GM18520 (cell line): Measurements from ENCODE around the gene PKNOX1.
"Not testable (repeated sequence)": the region's sequence is repeated elsewhere in the genome, so short reads cannot be mapped to it uniquely, and the experiment has no call there.

Source experiments
- ATAC-seq: cut with Tn5 transposase; IDR thresholded peaks from one replicate; pipeline ENCODE4 v1.9.1; 2021; ENCODE audit not compliant: unreplicated experiment

The PKNOX1 gene

DNA sequence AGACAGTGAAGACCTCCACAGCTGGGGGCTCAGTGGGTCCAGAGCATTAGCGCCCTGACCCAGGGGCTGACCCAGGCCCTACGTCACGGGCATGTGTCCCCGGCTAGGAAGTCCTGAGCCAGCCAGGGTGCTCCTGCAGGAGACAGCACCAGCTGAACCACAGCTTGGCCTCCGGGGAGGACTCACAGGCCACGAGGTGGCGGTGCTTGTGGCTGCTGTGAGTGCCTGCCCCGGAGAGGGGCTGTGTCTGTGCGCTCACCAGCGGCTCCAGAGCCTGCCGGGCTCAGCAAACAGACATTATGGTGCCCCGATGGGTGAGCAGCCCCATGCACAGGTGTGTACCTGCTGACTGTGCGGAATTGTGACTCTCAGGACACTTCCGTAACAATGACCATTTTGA, 70.2 kb downstream of the PKNOX1 start:
- ATAC-seq = not testable (repeated sequence)

DNA sequence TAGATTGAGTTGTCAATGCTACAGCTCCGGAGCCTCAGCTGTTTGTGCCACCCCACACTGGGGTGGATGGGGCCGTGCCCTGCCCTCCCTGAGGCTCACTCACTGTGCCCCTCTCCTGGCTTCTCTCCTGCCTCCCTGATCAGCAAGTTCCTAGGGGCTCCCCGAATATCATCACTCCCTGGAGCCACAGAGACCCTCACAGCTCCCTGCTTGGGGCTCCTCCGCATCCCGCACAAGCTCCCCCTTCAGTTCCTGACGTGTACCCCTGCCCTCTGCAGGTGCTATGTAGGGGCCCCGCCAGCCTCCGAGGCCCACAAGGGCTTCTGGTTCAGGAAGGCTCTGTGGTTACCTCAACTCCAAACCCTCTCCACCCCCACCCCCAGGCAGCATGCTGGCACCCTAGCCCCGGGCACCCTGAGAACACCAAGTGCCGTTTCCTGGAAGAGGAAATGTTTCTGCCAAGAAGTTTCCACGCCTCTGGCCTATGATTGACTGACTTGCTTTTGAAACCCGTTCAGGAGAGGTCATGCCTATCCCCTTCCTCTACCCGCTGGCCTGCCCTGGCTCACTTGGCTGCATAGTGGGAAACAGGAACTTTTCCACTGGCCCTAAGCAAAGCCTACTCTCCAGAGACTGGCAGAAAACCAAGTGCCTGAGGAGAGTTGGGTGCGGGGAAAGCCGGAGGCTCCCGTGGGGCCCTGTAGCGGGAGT, 71.0 kb downstream of the PKNOX1 start:
- ATAC-seq = not testable (repeated sequence)

DNA sequence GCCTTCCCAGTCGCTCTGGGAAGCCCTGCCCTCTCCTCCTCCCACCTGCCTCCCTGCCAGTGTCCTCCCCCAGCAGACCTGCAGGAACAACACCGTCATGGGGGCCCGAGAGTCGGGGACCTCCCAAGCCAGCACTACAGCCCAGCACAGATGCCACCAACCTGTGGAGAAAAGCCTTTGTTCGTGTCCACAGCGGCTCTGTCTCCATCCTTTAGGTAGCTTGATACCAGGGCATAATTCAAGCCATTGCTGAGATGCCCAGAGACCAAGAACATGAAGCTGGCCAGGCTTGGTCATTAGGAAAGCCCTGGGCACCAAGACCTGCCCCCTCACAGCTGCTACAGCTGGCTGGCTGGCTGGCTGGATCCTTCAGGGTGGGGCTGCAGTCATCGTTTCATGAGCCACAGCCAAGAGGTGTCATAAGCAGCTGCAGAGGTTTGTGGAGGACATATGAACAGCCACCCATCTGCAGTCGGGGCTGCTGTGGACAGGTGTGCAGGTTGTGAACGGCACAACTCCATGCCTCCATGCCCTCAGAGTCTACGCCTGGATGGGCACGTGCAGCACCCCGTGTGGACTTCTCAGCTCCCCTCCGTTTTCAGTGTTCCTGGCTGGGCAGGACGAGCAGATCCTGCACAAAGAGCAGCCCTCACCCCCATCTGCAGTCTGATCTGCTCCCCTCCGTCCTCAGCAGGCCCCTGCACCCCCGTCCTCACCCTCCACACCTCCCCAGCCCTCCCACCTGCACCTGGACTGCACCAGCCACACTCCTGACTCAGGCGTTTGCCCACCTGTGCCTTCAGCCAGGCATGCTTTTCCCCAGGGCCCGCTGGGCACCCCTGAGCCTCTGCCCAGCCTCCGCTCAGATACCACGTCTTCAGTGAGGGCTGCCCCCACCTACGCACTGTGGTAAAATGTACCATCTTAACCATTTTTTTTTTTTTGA, 71.8 kb downstream of the PKNOX1 start:
- not testable (repeated sequence) for ATAC-seq

DNA sequence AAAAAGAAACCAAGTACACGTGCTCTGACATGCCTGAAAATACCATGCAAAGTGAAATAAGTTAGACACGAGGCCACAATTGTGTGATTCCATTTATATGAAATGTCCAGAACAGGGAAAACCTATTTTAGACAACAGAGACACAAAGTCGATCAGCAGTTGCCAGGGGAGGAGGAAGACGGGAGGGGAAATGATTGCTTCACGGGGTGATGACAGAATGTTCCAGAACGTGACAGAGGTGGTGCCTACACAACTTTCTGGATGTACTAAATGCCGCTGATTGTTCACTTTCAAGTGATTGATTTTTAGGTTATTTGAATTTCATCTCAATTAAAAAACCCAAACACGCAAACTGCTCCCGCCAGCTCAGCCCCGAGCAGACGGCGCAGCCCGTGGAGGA, 78.8 kb downstream of the PKNOX1 start:
- ATAC-seq = not testable (repeated sequence)

DNA sequence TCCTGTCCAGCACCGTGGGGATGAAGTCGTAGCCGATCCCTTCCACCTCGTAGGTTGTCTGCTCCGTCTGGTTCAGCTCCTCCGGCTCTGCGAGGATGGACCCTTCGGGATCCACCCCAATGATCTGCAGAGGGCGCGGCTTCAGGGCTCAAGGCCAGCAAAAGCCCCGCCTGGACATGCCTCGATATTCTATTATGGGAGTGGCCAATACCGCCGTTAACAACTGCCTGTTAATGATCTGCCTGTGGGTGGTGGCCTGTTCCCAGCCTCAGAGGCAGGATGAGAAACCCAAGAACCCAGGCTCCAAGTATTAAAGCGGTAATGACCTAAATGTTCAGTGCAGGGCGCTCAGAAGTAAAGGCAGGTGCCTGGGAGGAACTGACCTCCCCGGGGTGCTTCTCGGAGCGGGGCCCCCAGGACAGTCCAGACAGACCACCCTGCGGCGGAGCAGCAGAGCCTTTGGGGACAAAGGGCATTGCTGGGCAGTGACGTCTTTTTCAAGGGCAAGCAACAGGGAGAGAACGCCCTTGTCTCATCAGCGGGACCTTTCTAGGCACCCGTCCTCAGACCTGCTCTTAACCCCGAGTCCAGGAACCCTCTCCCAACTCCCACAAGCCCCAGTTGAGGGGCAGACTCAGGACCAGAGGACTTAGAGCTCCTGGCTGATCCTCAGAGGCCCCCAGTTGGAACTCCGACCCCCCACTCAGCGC, 88.7 kb downstream of the PKNOX1 start:
- ATAC-seq = not testable (repeated sequence)

DNA sequence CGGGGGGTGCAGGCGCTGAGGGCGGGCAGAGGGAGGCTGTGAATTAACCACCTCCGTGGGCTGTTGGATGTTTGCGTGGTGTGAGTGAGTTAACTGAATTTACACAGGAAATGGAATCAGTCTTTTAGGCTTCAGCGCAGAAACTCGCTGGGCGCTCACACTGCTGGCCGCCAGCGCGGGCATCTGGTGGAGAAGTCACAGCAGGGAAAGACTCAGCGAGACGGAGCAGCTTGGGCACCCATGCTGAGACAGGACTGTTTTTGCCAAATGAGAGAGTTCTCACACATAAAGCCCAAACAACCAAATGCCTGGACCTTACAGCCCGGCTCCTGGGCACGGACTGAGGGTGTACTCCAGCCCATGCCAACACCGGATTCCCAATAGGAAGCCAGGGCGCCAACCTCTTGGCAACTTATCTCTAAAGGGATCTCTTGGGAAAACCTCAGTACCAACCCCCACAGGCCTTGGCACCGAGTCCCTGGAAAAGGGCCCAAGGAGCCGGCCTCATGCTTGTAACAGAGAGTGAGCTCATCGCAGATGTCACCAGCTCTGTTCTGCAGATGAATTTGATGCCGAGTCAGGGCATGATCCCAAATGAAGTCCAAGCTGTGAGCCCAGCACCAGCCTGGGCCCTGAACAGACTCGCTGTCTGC, 90.0 kb downstream of the PKNOX1 start:
- ATAC-seq = not testable (repeated sequence)

DNA sequence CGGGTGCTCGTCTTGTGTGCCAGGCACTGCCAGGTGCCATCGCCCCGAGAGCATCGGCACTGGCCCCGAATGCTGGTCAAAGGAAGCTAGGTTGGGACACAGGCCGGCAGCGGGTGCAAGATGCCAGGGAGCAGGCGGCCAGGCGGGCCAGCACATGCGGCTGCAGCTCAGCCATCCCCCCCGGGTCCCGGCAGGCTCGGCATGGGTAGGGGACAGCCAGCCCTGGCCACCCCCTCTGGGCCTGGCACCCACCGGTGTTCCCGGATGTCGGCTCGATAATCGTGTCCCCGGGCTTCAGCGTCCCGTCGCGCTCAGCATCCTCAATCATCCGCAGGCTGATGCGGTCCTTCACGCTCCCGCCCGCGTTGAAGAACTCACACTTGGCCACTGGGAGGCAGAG, 91.6 kb downstream of the PKNOX1 start:
- ATAC-seq = not testable (repeated sequence)

DNA sequence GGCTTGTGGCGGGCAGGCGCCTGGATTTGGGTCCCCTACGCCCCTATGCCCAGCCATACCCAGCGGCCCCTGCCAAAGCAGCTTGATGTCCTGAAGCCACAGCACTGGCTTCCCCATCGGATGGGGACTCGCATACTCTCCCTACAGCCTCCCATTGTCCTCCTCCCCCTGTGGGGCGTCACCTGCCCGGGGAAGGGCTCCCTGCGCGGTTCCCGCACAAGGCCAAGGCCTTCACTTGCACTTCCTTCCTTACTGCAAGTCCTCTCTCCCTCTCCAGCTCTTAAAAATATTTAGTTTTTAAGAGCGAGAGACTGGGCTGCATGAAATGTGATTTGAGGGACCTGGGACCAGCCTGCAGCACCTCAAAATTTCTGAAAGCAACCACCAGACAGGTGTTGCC, 92.3 kb downstream of the PKNOX1 start:
- ATAC-seq = not testable (repeated sequence)

DNA sequence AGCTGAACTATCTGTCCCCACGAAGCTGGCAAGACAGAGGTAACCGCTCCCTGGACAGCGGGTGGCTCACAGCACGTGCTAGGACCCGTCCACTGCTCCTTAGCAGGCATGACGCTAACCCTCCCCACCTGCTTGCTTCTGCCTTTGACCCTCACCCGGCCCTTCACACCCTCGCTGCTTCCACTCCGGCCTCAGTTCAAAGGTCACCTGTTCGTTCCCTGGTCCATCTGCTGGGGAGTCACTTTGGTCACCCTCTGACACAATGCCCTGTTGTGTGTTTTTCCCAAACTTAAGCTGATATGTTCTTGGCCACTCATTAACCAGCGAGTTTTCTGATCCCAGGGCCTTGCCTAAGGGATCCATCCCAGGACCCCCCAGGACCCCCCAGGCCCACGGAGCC, 93.7 kb downstream of the PKNOX1 start:
- ATAC-seq = not testable (repeated sequence)

DNA sequence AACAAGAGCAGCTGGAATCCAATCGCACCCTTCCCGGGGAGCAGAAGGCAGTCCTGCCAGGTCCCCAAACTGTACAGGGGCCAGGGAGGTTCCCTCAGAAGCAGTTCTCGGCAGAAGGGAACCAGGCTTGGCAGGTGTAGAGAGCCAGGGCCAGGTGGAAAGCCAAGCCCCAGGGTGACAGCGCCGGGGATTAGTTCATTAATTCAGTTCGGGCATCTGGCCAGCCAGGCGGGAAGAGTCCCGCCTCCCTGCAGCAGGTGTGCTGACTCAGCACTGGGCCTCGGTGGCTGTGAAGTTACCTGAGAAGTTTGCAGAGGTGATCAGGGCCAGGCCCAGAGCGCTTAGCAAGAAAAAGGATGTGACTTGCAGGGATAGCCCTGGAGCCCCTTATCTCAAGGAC, 95.3 kb downstream of the PKNOX1 start:
- ATAC-seq = not testable (repeated sequence)

DNA sequence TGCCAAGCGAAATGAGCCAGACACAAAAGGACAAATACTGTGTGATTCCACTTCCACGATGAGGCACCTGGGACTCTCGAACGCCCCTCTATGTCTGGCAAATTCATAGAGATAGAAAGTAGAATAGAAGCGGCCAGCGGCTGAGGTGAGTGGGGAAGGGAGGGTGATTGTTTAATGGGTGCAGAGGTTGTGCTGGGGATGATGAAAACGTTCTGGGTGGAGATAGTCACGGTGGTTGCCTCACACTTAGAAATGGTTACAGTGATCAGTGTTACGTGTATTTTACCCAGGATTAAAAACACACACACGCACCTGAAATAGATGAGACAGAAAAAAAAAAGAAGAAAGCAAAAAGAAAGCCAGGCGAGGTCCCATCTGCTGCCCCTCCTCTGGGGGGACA, 98.4 kb downstream of the PKNOX1 start:
- not testable (repeated sequence) for ATAC-seq

DNA sequence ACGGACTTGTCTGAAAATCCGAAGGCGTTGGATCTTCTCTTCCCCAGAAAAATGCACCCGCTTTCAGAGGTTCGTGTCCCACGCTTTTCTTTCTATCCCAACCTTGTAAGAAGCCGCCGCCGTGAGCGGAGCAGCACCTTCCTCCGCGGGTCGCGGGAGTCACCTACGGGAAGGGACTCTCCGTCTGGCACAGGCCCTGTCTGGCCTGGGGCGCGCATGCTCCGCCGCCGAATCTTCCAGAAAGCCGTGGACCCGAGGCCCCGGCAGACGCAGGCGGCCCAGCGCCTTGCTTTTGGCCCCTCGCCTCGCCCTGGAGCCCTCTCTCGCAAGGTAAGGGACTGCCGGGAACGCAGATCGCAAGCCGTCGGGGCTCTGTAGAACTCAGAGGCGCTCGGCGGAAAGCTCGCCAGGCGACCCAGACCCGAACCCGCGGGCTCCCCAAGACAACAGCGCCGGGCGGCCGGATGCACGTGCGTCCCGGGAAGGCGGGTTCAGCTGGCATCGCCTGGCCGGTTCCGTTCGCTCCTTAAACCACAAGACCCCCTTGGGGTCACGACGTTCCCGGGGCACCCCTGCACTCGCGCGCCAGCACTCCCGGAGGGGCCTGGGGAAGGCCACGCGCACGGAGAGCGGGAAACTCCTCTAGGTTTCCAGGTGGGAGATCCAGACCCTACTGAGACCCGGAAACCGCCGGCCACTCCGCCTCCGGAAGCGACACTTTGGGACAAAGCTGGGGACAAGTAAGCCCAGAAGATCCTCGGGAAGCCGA, 100.2 kb downstream of the PKNOX1 start:
- not testable (repeated sequence) for ATAC-seq

DNA sequence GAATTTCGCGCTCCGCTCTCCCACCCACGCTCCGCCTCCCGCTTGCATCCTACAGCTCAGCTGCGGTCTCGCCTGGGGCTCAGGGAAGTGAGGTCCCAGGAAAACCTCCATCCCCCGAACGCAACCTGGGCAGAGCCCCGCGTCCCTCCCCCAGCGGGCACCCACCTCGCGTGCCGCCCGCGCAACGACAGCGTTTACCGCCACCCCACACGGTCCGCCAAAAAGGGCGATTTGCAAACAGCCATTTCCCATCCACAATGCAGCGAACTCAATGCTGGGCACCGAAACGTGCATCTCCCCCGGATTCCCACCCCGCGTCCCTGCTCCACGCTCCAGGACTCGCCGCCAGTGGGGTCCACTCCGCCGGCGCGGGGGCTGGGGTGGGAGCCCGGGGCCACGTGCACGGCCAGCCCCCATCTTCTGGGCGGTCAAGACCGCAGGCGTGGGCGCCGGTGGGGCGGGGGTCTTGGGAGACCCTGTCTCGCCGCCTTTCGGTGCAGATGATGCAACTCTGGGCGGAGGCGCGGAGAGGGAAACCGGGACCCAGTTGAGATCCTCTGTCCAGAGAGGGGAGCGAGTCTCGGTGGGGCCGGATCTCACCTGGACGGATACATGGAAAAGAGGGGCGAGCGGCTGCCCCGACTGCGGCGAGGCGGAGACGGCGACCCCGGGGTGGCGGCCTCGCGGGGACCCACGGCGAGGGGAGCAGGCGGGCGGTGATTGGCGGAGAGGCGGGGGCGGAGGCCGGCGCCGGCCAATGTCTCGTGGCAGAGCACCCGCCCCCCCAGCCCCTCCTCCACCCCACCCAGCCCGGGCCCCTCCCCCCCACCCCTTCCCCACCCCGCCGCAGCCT, 101.0 kb downstream of the PKNOX1 start, which contains the start of gene CBS:
TSS of gene CBS (minus strand) at position 666 of the 853 bp plus-strand sequence. CDS start 3,642 bp downstream, outside the sequence.
- ATAC-seq = not testable (repeated sequence)

DNA sequence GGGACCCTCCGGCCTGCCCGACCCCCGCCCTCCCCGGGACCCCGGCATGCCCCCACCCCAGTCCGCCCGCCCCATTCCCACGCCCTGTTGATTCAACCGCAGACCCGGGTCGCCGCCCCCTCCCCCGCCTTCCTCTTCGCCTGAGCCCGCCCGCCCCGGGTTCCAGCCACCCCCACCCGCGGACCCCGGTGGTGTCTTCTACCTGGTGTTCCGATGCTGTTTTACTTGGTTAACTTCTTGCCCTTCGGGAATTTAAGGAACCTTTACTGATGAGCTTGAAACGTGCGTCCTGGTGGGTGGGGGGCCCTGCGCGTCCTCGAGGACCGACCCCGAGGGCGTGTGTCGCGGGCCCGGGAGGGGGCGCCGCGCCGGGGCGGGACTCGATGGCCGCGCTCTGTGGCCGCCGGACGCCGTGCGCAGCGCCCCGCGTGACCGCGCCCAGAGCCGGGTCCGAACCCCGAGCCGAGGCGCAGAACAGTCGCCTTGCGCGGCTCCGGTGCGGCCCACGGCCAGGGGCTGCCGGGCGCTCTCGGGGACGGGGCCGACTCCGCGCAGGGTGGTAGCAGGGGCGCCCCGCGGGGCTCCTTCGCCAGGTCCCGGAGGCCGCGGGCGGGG, 101.8 kb downstream of the PKNOX1 start:
- ATAC-seq = not testable (repeated sequence)

DNA sequence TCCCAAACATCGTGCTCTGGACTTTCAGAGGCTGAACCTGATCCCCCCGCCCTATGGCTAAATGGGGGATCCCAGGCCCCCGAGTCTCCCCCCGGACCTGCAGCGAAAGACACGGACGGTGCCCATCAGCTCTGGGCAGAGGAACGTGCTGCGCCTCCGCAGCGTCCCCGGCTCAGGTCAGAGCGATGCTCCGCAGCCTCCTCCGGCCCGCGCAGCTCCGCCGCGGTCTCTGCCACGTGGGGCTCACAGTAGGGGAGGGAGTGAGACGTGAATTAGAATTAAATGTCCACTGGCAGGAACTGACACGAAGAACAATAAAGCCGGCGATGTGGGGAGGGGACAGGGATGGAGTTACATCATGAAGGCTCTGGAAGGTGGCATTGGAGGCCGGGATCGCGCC, 102.3 kb downstream of the PKNOX1 start:
- not testable (repeated sequence) for ATAC-seq

DNA sequence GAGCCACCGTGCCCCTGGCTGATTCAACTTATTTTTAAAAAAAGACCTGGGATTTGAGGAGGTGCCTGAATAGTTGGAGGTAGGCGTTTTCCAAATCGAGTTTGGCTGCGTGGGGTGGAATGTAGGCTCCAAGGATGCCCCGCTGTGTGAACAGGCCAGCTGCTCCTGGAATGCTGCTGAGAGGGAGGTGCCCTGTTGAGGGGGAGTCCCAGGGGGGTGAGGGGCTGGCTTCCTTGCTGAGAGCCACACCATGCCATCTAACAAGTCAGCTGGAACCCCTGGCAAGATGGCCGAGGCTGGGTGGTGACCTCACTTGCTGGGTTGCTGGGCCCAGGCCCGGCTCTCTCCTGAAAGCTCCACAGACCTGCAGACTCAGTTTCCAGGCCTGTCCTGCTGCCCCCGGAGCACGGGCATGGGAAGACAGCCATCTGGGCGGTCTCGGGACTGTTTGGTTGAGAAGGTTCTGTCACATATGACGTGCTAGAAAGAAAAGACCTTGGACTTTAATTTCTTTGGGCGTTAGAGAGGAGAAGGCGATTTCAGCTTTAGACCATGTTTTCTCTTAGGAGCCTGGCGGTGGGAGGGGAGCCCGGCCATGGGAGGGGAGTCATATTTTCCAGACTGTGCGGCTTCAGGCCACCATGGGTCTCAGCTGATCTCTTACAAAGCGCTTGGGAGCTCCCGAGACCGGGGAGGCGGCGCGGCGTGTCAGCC, 108.4 kb downstream of the PKNOX1 start:
- ATAC-seq = not testable (repeated sequence)
